Mesothelial cell of epicardium (in vitro differentiated cells): ENCODE results near the gene EYS. TPM values are rescaled to one million over a fixed set of nuclear protein-coding genes. Genes with fewer than 3 reads are reported as not detected.

Experiments
- DNase-seq, 2 experiments: peaks; one replicate each; pipeline ENCODE4 v3.0.0; 2021; ENCODE audit warnings: low spot score in 2 of 2; ENCODE audit not compliant: unreplicated experiment in 2 of 2
- H3K27ac Mint-ChIP-seq: 2 replicates; pipeline ENCODE4 v1.8.0; 2021; ENCODE audit warnings: mixed read lengths
- H3K27me3 Mint-ChIP-seq: 2 replicates; pipeline ENCODE4 v1.8.0; 2021; ENCODE audit warnings: low read depth, mixed read lengths
- H3K36me3 Mint-ChIP-seq: 2 replicates; pipeline ENCODE4 v1.8.0; 2021; ENCODE audit warnings: mixed read lengths
- H3K4me1 Mint-ChIP-seq: 2 replicates; pipeline ENCODE4 v1.8.0; 2021; ENCODE audit warnings: mixed read lengths
- H3K4me3 Mint-ChIP-seq: 2 replicates; pipeline ENCODE4 v1.8.0; 2021; ENCODE audit warnings: mild to moderate bottlenecking, moderate library complexity, mixed read lengths
- H3K9me3 Mint-ChIP-seq: 2 replicates; pipeline ENCODE4 v1.8.0; 2021; ENCODE audit warnings: mixed read lengths
- CTCF ChIP-seq: fragments of 200-600 bp; sonication (generic); IDR thresholded peaks from one replicate; pipeline ENCODE4 v1.5.0; 2021; ENCODE audit warnings: antibody characterized with exemption; ENCODE audit not compliant: unreplicated experiment
- total RNA-seq: library from RNA; stranded (reverse); gene quantifications from 3 replicates; pipeline ENCODE4 v1.2.1, GENCODE V29; 2021

Gene EYS
- total RNA-seq, 1 donor from 2014 or later = 0.69 TPM

- Mint-ChIP-seq H3K36me3 (peaks cover 30% of the 10 kb centered on the region), H3K9me3 (peaks cover 3% of the 10 kb centered on the region)
Observed at GRCh38 chr6:63690221-63690620, 2016.8 kb downstream of the EYS start.

DNA sequence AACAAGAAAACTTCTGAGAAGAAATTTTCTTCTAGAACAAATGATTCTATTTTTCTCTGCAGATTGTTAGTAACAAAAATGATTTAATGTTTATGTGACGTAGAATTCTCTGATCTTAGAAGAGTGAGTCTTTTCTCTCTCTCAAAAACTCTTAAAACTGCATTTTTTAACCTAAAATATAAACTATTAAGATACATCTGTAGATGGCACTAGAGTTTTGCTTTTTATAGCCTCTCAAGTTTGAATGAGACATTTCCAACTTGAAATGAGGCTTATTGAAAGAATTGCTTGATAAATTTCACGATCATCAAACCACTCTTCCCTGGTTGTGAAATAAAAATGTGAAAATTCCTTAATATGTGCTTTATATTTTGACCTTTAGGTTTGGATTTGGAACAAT, 2017.6 kb downstream of the EYS start:
- Mint-ChIP-seq H3K27me3 (no peaks in the 10 kb centered on the region), H3K27ac (peak overlapping the region; percentile 6), H3K36me3 (peaks cover 32% of the 10 kb centered on the region), H3K4me3 (no peak overlapping the region), H3K4me1 (peaks cover 7% of the 10 kb centered on the region), H3K9me3 (peaks cover 3% of the 10 kb centered on the region)
- no peak for TF ChIP-seq CTCF
- DNase-seq = no peak

More at GRCh38 chr6:63690221-63690620, 2016.8 kb downstream of the EYS start:
- Mint-ChIP-seq H3K4me1 (peaks cover 7% of the 10 kb centered on the region), H3K4me3 (no peak overlapping the region), H3K27ac (no peak overlapping the region), H3K27me3 (no peaks in the 10 kb centered on the region)
- no peak for DNase-seq
- no peak for TF ChIP-seq CTCF

DNA sequence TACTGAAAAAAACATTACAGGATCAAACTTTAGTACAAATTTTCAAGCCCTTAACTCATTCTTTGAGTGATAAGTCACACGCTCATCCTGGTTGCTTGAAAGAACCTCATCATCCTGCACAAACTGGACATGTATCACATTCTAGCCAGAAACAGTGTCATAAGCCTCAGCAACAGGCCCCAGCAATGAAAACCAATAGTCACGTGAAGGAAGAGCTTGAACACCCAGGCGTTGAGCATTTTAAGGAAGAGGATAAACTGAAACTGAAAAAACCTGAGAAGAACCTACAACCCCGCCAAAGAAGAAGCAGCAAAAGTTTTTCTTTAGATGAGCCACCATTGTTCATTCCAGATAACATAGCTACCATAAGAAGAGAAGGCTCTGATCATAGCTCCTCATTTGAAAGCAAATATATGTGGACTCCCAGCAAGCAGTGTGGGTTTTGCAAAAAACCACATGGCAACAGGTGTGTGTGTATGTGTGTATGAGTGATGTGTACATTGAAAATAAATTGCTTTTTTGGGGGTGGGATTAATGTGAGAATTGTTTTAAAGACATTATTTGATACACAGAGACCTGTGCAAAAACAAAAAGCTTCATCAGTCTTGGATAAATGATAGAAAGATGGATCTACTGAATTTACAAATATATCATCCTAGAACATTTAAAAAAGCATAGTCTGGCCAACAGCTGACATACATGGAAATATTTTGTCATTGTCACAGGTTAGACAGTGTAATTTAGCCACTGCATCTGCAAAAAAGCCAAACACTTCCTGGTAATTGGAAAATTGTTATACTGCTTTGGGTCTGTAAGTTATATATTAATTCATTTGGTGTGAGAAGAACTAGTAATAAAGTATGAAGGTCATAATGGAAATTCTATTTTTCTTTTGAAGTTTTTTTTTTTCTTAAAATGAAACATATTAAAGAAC, 2021.3 kb downstream of the EYS start:
- DNase-seq = no peak
- peaks cover 15% of the 10 kb centered on the region for H3K4me1 Mint-ChIP-seq
- no peaks in the 10 kb centered on the region for H3K27me3 Mint-ChIP-seq
- H3K4me3 Mint-ChIP-seq = no peak overlapping the region
- no peak overlapping the region for H3K27ac Mint-ChIP-seq
- no peak for TF ChIP-seq CTCF
- peaks cover 3% of the 10 kb centered on the region for H3K9me3 Mint-ChIP-seq
- peaks cover 35% of the 10 kb centered on the region for H3K36me3 Mint-ChIP-seq

DNA sequence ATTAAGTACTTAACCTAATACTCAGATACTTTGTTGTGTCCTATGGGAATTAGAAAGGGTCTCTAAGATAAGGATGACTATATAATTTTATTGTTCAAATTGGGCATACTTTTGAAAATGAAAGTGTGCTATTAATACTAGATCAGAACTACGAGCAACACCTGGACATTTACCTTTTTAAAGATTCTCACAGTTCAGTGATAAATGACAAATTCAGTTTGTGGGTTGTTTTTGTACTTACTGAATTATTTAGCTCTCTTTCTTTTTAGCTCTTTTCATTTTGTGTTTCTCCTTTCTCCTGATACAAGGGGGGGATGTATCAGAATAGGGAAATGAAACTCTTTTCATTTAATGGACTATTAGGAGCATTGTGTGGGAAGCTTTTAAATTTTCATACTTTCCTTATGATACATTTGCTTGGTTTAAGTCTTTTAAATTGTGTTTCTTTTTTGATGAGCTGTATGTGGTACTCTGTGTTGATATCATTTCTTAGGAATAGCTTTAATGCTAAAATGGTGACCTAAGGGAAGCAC, 2023.9 kb downstream of the EYS start:
- Mint-ChIP-seq H3K9me3 (no peaks in the 10 kb centered on the region), H3K27me3 (no peaks in the 10 kb centered on the region), H3K4me1 (peaks cover 11% of the 10 kb centered on the region), H3K36me3 (peaks cover 39% of the 10 kb centered on the region), H3K27ac (peak overlapping the region; percentile 5), H3K4me3 (no peak overlapping the region)
- DNase-seq = no peak
- TF ChIP-seq CTCF = no peak

GRCh38 chr6:63677282-63677681, 2029.7 kb downstream of the EYS start:
- no peaks in the 10 kb centered on the region for H3K9me3 Mint-ChIP-seq
- no peaks in the 10 kb centered on the region for H3K27me3 Mint-ChIP-seq
- DNase-seq = no peak
- peaks cover 22% of the 10 kb centered on the region for H3K36me3 Mint-ChIP-seq
- peaks cover 20% of the 10 kb centered on the region for H3K4me1 Mint-ChIP-seq
- TF ChIP-seq CTCF = no peak
- no peak overlapping the region for H3K27ac Mint-ChIP-seq
- no peak overlapping the region for H3K4me3 Mint-ChIP-seq
